SK-N-MC (cell line): ENCODE results near the gene IL15.
"Not testable (repeated sequence)": the region's sequence is repeated elsewhere in the genome, so short reads cannot be mapped to it uniquely, and the experiment has no call there.

Experiments
- DNase-seq: peaks from one replicate; pipeline ENCODE4 v3.0.0-alpha.2; 2011; ENCODE audit warnings: low read depth, low spot score
- H3K27ac ChIP-seq: fragments of 200-600 bp; sonication (generic); 2 replicates; pipeline ENCODE4 v1.5.1; 2016; ENCODE audit warnings: mixed run types
- H3K36me3 ChIP-seq: fragments of 200-600 bp; sonication (generic); 2 replicates; pipeline ENCODE4 v1.6.1; 2017; ENCODE audit warnings: antibody characterized with exemption, low read length, mixed read lengths; ENCODE audit not compliant: insufficient read depth
- H3K4me3 ChIP-seq: fragments of 200-600 bp; sonication (generic); 2 replicates; pipeline ENCODE4 v1.5.1; 2016
- H3K9ac ChIP-seq: fragments of 200-600 bp; sonication (generic); 2 replicates; pipeline ENCODE4 v1.8.0; 2017; ENCODE audit warnings: mixed run types, mixed read lengths; ENCODE audit not compliant: insufficient read length
- H3K9me3 ChIP-seq: fragments of 200-600 bp; sonication (generic); 2 replicates; pipeline ENCODE4 v1.6.1; 2017; ENCODE audit warnings: low read depth, mild to moderate bottlenecking, antibody characterized with exemption, low read length, moderate library complexity, mixed read lengths
- EZH2 ChIP-seq: fragments of 200-600 bp; sonication (generic); IDR thresholded peaks from one replicate; pipeline ENCODE4 v1.6.1; 2017; ENCODE audit warnings: antibody characterized with exemption
- FOXP2 ChIP-seq: optimal IDR thresholded peaks from 2 replicates; pipeline ENCODE3; 2011; ENCODE audit warnings: mild to moderate bottlenecking, moderate library complexity; ENCODE audit not compliant: insufficient read depth; ENCODE audit errors: extremely low read length, control extremely low read depth
- POLR2AphosphoS5 ChIP-seq: IDR thresholded peaks from 2 replicates; pipeline ENCODE4 v1.6.1; 2012; ENCODE audit warnings: mild to moderate bottlenecking, low read depth, low read length, borderline replicate concordance

IL15 gene

DNA sequence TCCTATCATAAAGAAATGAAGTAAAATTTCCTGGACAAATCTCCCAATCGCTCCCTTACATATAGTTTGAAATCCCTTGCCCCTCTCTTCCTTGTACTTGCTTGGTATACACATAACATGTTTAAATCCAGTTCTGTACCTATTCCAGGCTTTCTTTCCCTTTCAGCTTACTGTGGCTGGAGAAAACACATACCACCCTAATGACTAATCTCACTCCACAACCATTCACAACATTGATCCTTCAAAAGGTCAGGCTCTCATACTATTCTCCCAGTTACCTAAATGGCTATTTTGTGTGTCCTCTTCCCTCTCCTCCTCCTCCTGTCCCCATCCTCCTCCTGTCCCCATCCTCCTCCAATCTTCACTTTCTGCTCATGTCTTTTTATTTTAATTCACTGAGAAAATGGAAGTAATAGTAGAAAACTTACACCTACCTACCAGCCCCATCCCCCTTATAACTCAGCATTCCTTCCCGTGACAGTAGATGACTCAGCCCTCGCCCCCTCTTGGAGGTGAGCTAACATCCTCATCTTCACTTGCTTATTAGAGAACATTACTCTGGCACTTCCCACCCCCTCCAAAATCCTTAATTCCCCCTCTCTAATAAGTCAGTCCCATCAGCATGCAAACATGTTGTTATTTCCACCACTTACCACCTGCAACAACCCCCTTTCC is 77.5 kb downstream of the IL15 start:
- Histone ChIP-seq H3K4me3 (no peak overlapping the region), H3K27ac (no peak overlapping the region), H3K9me3 (no peaks in the 10 kb centered on the region), H3K36me3 (no peaks in the 10 kb centered on the region), H3K9ac (no peak overlapping the region)
- TF ChIP-seq EZH2 = no peak
- TF ChIP-seq FOXP2 = no peak
- TF ChIP-seq POLR2AphosphoS5 = no peak
- DNase-seq = no peak

DNA sequence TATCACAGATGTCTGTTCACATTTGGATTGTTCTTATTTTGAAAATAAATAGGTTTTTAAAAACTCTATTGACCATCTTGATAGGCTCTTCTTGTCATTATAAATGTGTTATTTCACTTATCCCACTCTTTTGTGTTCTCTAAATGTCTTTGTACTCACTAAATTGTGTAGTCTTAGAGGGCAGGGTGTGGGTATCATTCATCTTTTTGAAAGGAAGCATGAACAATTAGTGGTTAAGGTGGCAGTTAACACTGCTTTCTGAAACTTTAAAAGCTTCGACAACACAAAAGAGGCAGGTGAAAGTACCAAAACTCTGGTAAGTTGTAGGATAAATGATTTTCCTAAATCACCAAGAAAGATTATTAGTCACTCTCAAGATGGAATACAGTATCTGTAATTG is 83.2 kb downstream of the IL15 start:
- TF ChIP-seq FOXP2 (no peak), POLR2AphosphoS5 (no peak), EZH2 (no peak)
- Histone ChIP-seq H3K4me3 (no peak overlapping the region), H3K27ac (no peak overlapping the region)

DNA sequence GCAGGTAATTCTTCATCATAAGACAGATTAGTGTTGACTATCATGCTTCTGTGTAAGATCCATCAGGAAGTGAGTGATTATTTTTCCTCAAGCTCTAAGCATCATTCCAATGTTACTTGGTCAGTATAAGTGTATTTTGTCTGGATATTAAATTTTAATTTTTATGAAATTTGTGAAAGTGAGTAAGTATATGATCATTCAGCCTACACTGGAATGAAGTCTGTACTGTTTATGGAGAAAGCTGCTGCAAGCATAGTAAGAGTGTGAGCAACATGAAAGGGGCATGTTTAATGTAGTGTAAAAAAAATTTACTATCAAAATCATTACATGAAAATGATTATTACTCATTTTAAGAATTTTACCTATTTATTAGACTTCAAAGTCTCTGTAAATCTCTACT is 84.8 kb downstream of the IL15 start:
- Histone ChIP-seq H3K27ac (no peak overlapping the region), H3K9me3 (no peaks in the 10 kb centered on the region), H3K36me3 (no peaks in the 10 kb centered on the region), H3K4me3 (no peak overlapping the region), H3K9ac (no peak overlapping the region)
- TF ChIP-seq EZH2 (no peak), POLR2AphosphoS5 (no peak), FOXP2 (no peak)
- DNase-seq = no peak

More for the DNA sequence above, 83.2 kb downstream of the IL15 start:
- Histone ChIP-seq H3K9me3 (no peaks in the 10 kb centered on the region), H3K36me3 (no peaks in the 10 kb centered on the region), H3K9ac (no peak overlapping the region)
- no peak for DNase-seq

DNA sequence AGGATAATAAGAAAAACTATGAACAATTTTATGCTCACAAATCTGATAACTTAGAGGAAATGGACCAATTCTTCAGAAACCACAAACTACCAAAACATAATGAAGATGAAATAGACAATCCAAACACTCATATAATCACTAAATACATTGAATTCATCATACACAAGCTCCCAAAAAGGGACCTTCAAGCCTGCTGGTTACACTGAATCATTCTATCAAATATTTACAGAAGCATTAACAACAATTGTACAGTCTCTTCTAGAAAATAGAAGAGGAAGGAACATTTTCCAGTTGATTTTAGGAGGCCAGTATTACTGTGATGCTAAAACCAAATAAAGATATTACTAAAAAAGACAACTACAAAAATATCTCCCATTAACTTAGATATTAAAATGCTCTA is 88.3 kb downstream of the IL15 start:
- Histone ChIP-seq H3K27ac (no peak overlapping the region), H3K9me3 (no peaks in the 10 kb centered on the region), H3K36me3 (no peaks in the 10 kb centered on the region), H3K9ac (no peak overlapping the region), H3K4me3 (no peak overlapping the region)
- DNase-seq = no peak
- no peak for TF ChIP-seq FOXP2
- no peak for TF ChIP-seq POLR2AphosphoS5
- no peak for TF ChIP-seq EZH2

DNA sequence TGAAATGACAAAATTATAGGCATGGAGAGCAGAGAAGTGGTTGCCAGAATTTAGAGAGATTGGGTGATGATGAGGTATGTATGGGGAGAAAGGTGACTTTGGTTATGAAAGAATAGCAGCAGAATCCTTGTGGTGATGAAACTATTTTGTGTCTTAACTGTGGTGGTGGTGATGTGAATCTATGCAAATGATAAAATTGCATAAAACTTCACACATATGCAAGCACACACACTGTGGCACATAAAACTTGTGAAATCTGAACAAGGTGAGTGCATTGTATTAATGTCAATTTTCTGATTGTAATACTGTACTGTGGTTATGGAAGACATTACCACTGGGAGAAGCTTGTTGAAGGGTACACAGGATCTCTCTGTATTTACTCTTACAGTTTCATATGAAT is 91.0 kb downstream of the IL15 start:
- H3K27ac ChIP-seq = no peak overlapping the region
- H3K36me3 ChIP-seq = no peaks in the 10 kb centered on the region
- no peak for TF ChIP-seq EZH2
- no peak for TF ChIP-seq POLR2AphosphoS5

DNA sequence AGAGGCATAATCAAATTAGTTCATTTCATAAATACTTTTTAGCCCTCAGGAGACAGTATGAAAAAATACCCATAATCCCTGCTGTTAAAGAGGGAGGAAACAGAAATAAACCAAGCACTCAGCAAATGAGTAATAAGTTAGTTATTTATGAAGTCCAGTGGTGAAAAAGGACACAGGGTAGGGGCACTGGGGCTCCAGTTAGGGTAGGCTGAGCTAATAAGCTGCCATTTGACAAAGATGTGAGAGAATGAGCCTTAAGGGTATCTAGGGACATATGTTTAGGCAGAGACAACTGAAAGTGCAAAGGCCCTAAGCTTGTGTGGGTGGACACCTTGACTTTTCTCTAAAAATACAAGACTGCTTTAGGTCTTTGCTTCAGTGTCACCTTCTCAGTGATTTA is 94.4 kb downstream of the IL15 start:
- H3K9ac ChIP-seq = no peak overlapping the region
- TF ChIP-seq EZH2 (no peak), FOXP2 (no peak), POLR2AphosphoS5 (no peak)
- H3K36me3 ChIP-seq = no peaks in the 10 kb centered on the region
- no peaks in the 10 kb centered on the region for H3K9me3 ChIP-seq
- no peak overlapping the region for H3K27ac ChIP-seq
- no peak overlapping the region for H3K4me3 ChIP-seq
- no peak for DNase-seq

More for the DNA sequence above, 91.0 kb downstream of the IL15 start:
- DNase-seq = no peak
- Histone ChIP-seq H3K9ac (no peak overlapping the region), H3K4me3 (no peak overlapping the region), H3K9me3 (no peaks in the 10 kb centered on the region)

DNA sequence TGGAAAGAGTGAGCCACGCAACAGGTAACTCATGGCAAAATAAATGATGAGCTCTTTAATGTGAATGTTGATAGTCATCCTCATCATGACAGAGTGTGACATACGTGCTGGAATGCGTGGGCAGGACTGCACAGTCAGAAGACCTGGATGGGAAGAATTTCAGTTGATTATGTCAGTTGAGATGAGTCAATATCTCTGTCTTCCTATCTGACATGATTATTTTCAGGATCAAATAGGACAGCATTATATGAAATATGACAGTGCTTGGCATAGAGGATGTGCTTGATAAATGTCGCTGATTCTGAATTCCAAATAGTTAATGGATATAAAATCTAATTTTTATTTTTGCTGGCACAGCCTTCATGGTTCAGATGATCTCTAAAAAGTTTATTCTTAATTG is 95.1 kb downstream of the IL15 start:
- no peak overlapping the region for H3K27ac ChIP-seq
- no peak for DNase-seq
- no peak overlapping the region for H3K4me3 ChIP-seq
- TF ChIP-seq EZH2 = no peak
- TF ChIP-seq POLR2AphosphoS5 = no peak
- TF ChIP-seq FOXP2 = no peak
- no peaks in the 10 kb centered on the region for H3K9me3 ChIP-seq
- no peak overlapping the region for H3K9ac ChIP-seq
- no peaks in the 10 kb centered on the region for H3K36me3 ChIP-seq

DNA sequence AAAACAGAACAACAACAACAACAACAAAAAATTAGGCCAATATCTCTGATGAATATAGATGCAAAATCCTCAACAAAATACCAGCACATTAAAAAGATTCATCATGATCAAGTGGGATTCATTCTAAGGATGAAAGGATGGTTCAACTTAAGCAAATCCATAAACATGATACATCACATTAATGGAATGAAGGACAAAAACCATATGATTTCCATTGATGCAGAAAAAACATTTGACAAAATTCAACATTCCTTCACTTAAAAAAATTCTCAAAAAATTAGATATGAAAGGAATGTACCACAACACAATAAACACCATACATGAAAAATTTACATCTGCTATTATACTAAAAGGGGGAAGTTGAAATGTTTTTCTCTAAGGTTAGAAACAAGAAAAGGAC is 103.3 kb downstream of the IL15 start:
- no peak overlapping the region for H3K4me3 ChIP-seq
- no peaks in the 10 kb centered on the region for H3K36me3 ChIP-seq
- no peak for TF ChIP-seq POLR2AphosphoS5
- no peak for TF ChIP-seq FOXP2
- TF ChIP-seq EZH2 = no peak
- H3K9me3 ChIP-seq = no peaks in the 10 kb centered on the region
- no peak overlapping the region for H3K9ac ChIP-seq
- DNase-seq = no peak
- H3K27ac ChIP-seq = no peak overlapping the region

DNA sequence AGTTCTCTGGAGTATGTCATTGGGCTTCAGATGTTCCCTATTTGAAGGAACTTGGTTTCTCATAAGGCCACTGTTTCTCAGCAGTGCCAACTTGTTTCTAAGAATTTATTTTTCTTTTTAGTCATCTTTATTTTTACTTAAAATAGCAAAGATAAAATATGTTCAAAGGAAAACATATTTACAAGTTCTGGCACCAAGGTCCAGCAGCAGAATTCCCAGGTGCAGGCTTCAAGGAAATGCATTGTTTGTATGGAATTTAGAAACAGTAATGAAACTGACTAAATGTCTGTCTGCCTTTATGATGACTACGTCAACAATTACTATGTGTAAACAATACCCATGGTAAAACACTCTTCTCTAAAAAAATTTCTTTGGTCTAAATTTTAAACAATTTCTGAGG is 109.6 kb downstream of the IL15 start:
- H3K4me3 ChIP-seq = no peak overlapping the region

DNA sequence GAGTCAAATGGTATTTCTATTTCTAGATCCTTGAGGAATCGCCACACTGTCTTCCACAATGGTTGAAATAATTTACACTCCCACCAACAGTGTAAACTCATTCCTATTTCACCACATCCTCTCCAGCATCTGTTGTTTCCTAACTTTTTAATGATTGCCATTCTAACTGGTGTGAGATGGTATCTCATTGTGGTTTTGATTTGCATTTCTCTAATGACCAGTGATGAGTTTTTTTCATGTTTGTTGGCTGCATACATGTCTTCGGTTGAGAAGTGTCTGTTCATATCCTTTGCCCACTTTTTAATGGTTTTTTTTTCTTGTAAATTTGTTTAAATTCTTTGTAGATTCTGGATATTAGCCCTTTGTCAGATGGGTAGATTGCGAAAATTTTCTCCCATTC is 115.4 kb downstream of the IL15 start:
- not testable (repeated sequence) for H3K27ac ChIP-seq, H3K36me3 ChIP-seq, DNase-seq, H3K4me3 ChIP-seq, H3K9ac ChIP-seq, H3K9me3 ChIP-seq

More for the DNA sequence above, 109.6 kb downstream of the IL15 start:
- Histone ChIP-seq H3K27ac (no peak overlapping the region), H3K36me3 (no peaks in the 10 kb centered on the region), H3K9ac (no peak overlapping the region), H3K9me3 (no peaks in the 10 kb centered on the region)
- TF ChIP-seq FOXP2 (no peak), EZH2 (no peak), POLR2AphosphoS5 (no peak)
- no peak for DNase-seq
